ENCODE results near the gene AHDC1. TPM values are rescaled to one million over a fixed set of nuclear protein-coding genes. Genes with fewer than 3 reads are reported as not detected.

AHDC1 gene
- total RNA-seq, 3 donors from 2014 or later: 13.7 to 58.6 (median 18.7) TPM

GRCh38 chr1:27605300-27605766 is 1.4 kb upstream of the AHDC1 start:
- peaks cover 16% of the 10 kb centered on the region for H3K4me1 ChIP-seq (ENCODE audit: low read depth)
- intact Hi-C loops (cut with DNase I, micrococcal nuclease): loop anchor here (5.0 to 10.0 kb wide), 2 partner anchors 57 to 191 kb away; no protein-coding TSS in a partner anchor
- H3K9me3 ChIP-seq: no peaks in the 10 kb centered on the region
- DNase-seq (no peak), ATAC-seq (no peak)
- TF ChIP-seq CTCF (IDR thresholded peaks at IDR 0.05): no peak
- H3K36me3 ChIP-seq (ENCODE audit: low read depth): no peaks in the 10 kb centered on the region
- no peak overlapping the region for H3K4me3 ChIP-seq

GRCh38 chr1:27604579-27605299 is 795 bp upstream of the AHDC1 start:
- ATAC-seq (no peak), DNase-seq (peak in 1 of 3 donors; percentile 34)
- peaks cover 16% of the 10 kb centered on the region for H3K4me1 ChIP-seq (ENCODE audit: low read depth)
- H3K36me3 ChIP-seq (ENCODE audit: low read depth): no peaks in the 10 kb centered on the region
- no peaks in the 10 kb centered on the region for H3K9me3 ChIP-seq
- intact Hi-C loops (cut with DNase I, micrococcal nuclease): loop anchor here (5.0 to 10.0 kb wide), 4 partner anchors 47 to 202 kb away; no protein-coding TSS in a partner anchor
- no peak for TF ChIP-seq CTCF (IDR thresholded peaks at IDR 0.05)
- no peak overlapping the region for H3K4me3 ChIP-seq

DNA sequence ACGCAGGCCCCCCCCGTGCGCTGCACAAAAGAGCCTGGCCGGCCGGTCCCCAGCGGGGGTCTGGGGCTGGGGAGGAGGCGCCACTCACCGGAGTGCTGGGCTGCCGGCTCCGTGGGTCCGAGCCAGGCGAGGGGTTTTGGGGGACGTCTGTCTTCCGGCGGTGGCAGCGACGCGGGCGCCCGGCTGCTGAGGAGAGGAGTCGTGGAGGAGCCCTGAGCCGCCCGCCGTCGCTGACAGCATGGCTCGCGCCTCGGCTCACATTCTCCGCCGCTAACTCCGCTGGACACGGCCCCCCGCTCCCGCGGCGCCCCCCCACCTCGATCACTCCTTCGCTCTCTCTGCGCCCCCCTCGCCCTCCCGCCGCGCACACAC is 649 bp downstream of the AHDC1 start:
- no peak for TF ChIP-seq CTCF (IDR thresholded peaks at IDR 0.05)
- Histone ChIP-seq H3K4me3 (peak overlapping the region; percentile 50), H3K4me1 (ENCODE audit: low read depth) (peaks cover 21% of the 10 kb centered on the region), H3K36me3 (ENCODE audit: low read depth) (no peaks in the 10 kb centered on the region), H3K9me3 (no peaks in the 10 kb centered on the region)
- ATAC-seq (peak; percentile 26), DNase-seq (peak in 2 of 3 donors; percentile 70 to 74)
- intact Hi-C loops (cut with DNase I, micrococcal nuclease): loop anchor here (5.0 to 10.0 kb wide), 3 partner anchors 46 to 201 kb away; no protein-coding TSS in a partner anchor

- H3K4me1 ChIP-seq (ENCODE audit: low read depth): peaks cover 24% of the 10 kb centered on the region
- H3K4me3 ChIP-seq: peak overlapping the region; percentile 50
- H3K36me3 ChIP-seq (ENCODE audit: low read depth): no peaks in the 10 kb centered on the region
- ATAC-seq: peak; percentile 56
- no peak for TF ChIP-seq CTCF (IDR thresholded peaks at IDR 0.05)
- no peaks in the 10 kb centered on the region for H3K9me3 ChIP-seq
- DNase-seq: peak; percentile 68 to 79 (median 75)
- intact Hi-C loops (cut with DNase I, micrococcal nuclease): loop anchor here (5.0 to 10.0 kb wide), 3 partner anchors 45 to 200 kb away; no protein-coding TSS in a partner anchor
Observed at GRCh38 chr1:27602462-27603308, 1.3 kb downstream of the AHDC1 start.

DNA sequence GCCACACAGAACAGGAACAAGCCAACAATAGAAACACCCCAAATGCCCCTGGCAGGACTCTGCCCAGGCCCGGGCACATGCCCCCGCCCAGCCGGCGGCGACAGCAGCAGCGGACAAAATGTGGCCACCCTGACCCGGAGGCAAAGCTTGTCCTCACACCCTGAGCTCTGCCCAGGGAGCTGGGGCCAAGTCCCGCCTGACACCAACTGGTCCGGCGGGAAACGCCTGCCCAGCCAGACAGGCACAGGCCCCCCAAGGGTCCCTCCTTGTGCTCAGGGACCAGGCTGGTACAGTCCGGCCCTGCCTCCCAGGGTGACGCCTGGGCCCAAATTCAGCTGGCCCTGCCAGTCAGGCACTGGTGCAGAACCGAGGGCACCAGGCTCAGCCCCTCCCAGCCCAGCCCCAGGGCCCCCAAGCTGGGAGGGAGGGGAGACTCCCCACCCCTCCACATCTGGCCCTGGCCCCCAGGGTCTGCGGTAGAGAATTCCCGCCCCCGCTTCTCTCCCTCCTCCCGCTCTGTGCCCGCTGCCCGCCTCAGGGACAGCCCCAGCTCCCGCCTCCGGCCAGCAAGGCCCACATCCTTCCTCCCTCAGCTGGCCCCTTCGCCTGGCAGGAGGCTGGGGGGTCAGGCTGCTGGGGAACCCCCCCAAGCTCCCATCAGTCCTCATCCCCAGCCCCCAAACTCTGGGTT is 2.0 kb downstream of the AHDC1 start:
- DNase-seq (peak; percentile 30 to 77 (median 62)), ATAC-seq (peak; percentile 19)
- Histone ChIP-seq H3K4me3 (no peak overlapping the region), H3K36me3 (ENCODE audit: low read depth) (no peaks in the 10 kb centered on the region), H3K9me3 (no peaks in the 10 kb centered on the region), H3K4me1 (ENCODE audit: low read depth) (peaks cover 24% of the 10 kb centered on the region)
- intact Hi-C loops (cut with DNase I, micrococcal nuclease): loop anchor here (5.0 to 10.0 kb wide), 3 partner anchors 45 to 200 kb away; no protein-coding TSS in a partner anchor
- no peak for TF ChIP-seq CTCF (IDR thresholded peaks at IDR 0.05)
